ENCODE data around the gene FAM20A.

Gene FAM20A

GRCh38 chr17:68603027-68603426, 1.9 kb upstream of the FAM20A start:
- TF ChIP-seq, protein P1, sequence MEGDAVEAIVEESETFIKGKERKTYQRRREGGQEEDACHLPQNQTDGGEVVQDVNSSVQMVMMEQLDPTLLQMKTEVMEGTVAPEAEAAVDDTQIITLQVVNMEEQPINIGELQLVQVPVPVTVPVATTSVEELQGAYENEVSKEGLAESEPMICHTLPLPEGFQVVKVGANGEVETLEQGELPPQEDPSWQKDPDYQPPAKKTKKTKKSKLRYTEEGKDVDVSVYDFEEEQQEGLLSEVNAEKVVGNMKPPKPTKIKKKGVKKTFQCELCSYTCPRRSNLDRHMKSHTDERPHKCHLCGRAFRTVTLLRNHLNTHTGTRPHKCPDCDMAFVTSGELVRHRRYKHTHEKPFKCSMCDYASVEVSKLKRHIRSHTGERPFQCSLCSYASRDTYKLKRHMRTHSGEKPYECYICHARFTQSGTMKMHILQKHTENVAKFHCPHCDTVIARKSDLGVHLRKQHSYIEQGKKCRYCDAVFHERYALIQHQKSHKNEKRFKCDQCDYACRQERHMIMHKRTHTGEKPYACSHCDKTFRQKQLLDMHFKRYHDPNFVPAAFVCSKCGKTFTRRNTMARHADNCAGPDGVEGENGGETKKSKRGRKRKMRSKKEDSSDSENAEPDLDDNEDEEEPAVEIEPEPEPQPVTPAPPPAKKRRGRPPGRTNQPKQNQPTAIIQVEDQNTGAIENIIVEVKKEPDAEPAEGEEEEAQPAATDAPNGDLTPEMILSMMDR (IDR thresholded peaks at IDR 0.05; ENCODE audit: extremely low read depth, insufficient read depth, missing control alignments): no peak
- in situ Hi-C loops (cut with MboI; ENCODE audit: low pct_unique_long_range_greater_than_20kb, low sequenced_read_pairs, unreplicated experiment): no loop called here
- DNase-seq (ENCODE audit: low spot score): no peak

DNA sequence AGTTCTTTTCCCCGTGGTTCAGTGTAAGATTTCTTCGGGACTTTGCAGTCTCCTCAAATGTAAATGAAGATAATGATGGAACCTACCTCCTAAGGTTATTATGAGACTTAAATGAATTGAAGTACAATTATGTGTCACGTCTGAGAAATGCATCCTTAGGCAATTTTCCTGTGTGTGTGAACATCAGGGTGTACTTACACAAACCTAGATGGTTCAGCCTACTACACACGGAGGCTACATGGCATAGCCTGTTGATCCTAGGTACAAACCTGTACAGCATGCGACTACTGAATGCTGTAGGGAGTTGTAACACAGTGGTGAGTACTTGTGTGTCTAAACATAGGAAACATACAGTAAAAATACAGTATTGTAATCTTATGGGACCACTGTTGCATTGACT, 1.1 kb upstream of the FAM20A start:
- no peak for DNase-seq (ENCODE audit: low spot score)
- TF ChIP-seq, protein P1 (IDR thresholded peaks at IDR 0.05; ENCODE audit: extremely low read depth, insufficient read depth, missing control alignments): no peak
- in situ Hi-C loops (cut with MboI; ENCODE audit: low pct_unique_long_range_greater_than_20kb, low sequenced_read_pairs, unreplicated experiment): no loop called here

- TF ChIP-seq, protein P1 (IDR thresholded peaks at IDR 0.05; ENCODE audit: extremely low read depth, insufficient read depth, missing control alignments): no peak
- in situ Hi-C loops (cut with MboI; ENCODE audit: low pct_unique_long_range_greater_than_20kb, low sequenced_read_pairs, unreplicated experiment): no loop called here
- DNase-seq (ENCODE audit: low spot score): no peak
Observed at GRCh38 chr17:68601565-68602288, 560 bp upstream of the FAM20A start.

DNA sequence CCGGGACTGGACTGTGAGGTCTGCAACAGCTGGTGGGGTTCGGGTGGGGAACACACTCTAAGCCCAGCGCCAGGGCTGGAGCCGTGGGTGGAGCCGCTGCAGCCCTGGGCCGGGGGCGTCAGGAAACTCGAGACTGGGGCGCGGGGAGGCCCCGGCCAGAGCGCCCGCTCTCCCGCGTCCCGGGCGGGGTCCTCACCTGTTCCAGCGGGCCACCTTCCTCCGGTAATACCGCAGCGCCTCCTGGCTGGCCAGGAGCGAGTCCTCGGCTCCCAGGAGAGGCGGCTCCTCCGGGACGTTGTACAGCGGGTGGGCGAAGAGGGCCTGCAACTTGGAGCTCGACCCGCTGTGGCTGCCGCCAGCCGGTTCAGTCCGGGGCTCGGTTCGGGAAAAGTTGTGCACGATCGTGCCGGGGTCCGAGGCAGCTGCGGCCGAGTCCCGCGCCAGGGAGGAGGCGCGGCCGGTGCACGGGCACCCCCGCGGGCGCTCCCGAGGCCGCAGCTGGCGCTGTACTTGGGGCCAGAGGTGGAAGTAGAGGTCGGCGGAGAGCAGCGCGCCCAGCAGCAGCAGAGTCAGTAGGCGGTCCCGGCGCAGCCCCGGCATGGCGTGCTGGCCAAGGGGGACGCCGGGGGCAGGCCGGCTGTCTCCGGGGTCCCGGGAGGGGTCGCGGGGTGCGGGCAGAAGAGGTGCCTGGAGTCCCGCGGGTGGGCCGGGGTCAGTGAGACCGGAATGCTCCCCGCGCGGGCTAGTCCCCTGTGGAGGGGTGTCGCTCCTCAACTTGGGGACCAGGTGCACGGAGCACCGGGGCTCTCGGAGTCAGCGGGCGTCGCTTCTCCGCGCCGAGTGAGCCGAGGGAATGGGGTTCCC, 868 bp downstream of the FAM20A start:
- TF ChIP-seq, protein P1 (IDR thresholded peaks at IDR 0.05; ENCODE audit: extremely low read depth, insufficient read depth, missing control alignments): no peak
- peak; percentile 49 for DNase-seq (ENCODE audit: low spot score)
- in situ Hi-C loops (cut with MboI; ENCODE audit: low pct_unique_long_range_greater_than_20kb, low sequenced_read_pairs, unreplicated experiment): no loop called here

GRCh38 chr17:68599552-68600066, 1.6 kb downstream of the FAM20A start:
- TF ChIP-seq, protein P1 (IDR thresholded peaks at IDR 0.05; ENCODE audit: extremely low read depth, insufficient read depth, missing control alignments): no peak
- in situ Hi-C loops (cut with MboI; ENCODE audit: low pct_unique_long_range_greater_than_20kb, low sequenced_read_pairs, unreplicated experiment): no loop called here
- no peak for DNase-seq (ENCODE audit: low spot score)

GRCh38 chr17:68599091-68599490, 2.1 kb downstream of the FAM20A start:
- TF ChIP-seq, protein P1 (IDR thresholded peaks at IDR 0.05; ENCODE audit: extremely low read depth, insufficient read depth, missing control alignments): no peak
- in situ Hi-C loops (cut with MboI; ENCODE audit: low pct_unique_long_range_greater_than_20kb, low sequenced_read_pairs, unreplicated experiment): no loop called here
- DNase-seq (ENCODE audit: low spot score): no peak

Measured in GM13977 (cell line).